Measurements from ENCODE around the gene RASAL2. TPM values are rescaled to one million over a fixed set of nuclear protein-coding genes. Genes with fewer than 3 reads are reported as not detected.
"Not testable (repeated sequence)": the region's sequence is repeated elsewhere in the genome, so short reads cannot be mapped to it uniquely, and the experiment has no call there.

Gene RASAL2
- total RNA-seq, 1 donor from 2014 or later, result 19.2 TPM

GRCh38 chr1:178071811-178072210 is 22.1 kb upstream of the RASAL2 start:
- ATAC-seq, result no peak

DNA sequence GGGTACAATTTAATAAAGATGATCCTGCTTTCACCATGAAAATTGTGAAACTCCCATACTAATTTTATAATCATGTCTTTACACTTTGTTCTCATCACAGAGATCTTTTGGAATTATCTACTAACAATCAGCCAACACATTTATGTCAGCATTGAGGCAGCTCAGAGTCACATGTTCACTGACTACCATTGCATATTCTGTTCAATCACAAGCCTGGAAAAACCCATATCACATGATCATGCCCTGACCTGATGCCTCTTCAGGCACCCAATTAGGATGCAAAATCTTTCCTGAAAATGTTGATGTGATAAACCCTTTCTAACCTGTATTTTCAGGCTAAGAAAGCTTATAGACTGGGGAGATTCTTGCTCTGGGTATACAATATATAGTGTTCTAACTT is 21.6 kb upstream of the RASAL2 start:
- no peak for ATAC-seq

GRCh38 chr1:178075333-178075732 is 18.6 kb upstream of the RASAL2 start:
- no peak for ATAC-seq

GRCh38 chr1:178076607-178077006 is 17.3 kb upstream of the RASAL2 start:
- ATAC-seq, result no peak

GRCh38 chr1:178077917-178078316 is 16.0 kb upstream of the RASAL2 start:
- ATAC-seq, result no peak

GRCh38 chr1:178086294-178086693 is 7.6 kb upstream of the RASAL2 start:
- ATAC-seq, result no peak

DNA sequence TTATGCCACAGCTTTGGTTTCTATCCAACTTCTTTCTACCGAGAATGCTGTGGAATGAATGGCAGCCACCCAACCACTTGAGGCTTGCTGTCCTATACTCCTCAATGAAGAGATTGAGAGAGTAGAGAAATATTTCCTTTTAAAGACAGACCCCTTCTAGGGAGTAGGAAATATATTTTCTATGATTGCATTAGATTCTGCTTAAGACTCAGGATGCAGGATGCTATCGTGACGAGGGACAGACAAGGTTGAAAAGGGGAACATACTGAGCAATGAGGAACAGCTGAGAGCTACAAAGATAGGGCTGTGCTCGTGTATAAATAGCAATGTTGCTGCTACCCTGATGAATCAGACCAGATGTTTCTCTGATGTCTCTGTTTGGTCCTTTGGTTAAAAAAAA is 7.1 kb upstream of the RASAL2 start:
- ATAC-seq, result no peak

- ATAC-seq, result peak; percentile 45
These were observed 5.3 kb upstream of the RASAL2 start for GRCh38 chr1:178088651-178089050.

DNA sequence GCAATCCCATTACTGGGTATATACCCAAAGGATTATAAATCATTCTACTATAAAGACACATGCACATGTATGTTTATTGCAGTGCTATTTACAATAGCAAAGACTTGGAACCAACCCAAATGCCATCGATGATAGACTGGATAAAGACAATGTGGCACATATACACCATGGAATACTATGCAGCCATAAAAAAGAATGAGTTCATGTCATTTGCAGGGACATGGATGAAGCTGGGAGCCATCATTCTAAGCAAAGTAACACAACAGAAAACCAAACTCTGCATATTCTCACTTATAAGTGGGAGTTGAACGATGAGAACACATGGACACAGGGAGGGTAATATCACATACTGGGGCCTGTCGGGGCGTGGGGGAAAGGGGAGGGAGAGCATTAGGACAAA is 2.5 kb upstream of the RASAL2 start:
- not testable (repeated sequence) for ATAC-seq

- no peak for ATAC-seq
These were observed 1.7 kb upstream of the RASAL2 start for GRCh38 chr1:178091986-178092745.

GRCh38 chr1:178092878-178093493 is 918 bp upstream of the RASAL2 start:
- peak; percentile 12 for ATAC-seq

- peak; percentile 96 for ATAC-seq
These were observed 382 bp upstream of the RASAL2 start for GRCh38 chr1:178093494-178093950.

DNA sequence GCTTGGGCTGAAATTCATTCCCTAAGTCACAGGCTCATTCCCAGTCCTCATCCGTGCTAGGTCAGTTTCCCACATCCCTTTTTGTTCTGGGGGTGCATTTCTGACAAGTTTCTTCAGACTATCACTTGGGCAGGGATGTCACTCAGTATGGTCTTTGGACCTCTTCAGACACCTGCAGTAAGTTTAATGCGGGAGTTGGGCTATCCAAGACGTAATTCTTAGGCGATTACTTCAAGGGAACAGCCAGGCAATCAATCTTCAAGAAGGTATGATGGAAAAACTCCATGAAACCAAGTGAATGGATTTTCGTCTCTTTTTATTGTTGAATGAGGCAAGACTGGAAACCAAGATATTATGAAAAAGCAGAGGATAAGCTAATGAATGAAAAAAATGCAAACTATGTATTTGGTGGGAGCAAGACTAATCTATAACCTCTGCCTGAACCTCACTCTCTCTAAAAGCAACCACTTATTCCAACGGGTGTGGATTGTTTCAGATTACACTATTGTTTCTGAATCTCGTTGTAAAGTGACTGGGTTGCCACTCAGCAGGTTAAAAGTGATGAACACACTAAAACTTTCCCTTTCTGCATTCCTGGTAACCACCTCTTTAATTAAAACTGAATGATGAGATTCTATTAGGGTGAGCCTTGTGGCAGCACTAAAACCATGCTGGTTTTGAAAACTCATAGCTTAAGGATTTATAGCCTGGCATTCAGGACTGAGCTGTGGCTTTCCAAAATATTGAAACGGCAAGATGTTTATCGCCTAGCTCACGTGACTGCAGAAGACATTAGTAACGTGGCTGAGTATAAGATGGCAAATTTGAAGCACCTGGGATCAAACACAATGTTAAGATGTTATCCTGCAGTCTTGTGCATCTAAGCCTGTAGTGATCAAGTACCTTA is 1.1 kb downstream of the RASAL2 start:
- no peak for ATAC-seq

- ATAC-seq, result no peak
These were observed 2.5 kb downstream of the RASAL2 start for GRCh38 chr1:178096421-178096820.

DNA sequence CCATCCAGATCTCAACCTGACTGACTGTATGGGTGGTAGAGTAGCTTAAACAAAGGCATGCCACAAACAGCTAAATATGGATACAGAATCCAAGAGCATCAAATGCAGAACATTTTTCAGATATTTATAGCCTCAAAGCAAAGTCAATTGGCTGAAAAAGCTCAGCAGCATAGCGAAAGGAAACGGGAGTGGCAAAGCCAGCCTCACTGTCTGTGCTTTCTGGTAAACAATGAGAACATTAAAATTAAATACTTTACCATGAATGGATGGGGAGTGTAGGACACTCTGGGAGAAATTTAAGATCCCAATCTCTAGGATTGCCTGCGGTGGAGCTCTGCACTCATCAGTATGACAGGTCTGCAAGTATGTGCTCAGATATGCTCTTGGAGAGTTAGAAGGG is 4.4 kb downstream of the RASAL2 start:
- ATAC-seq, result no peak

DNA sequence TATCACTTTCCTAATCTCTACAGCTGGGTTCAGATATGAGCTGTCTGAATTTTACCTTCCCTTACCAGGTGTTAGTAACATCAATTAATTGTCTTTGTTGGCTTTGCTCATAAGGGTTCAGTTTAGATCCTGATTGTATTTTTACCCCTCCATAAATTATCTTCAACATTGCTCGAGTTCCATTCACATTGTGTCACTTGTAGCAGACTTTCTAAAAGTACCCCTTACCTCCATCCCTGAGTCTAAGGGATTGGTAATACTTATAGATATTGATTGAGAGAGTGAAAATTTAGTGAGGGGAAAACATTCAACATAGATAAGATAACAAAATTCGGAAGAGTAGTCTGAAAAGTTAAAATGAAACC is 7.3 kb downstream of the RASAL2 start:
- ATAC-seq, result no peak

DNA sequence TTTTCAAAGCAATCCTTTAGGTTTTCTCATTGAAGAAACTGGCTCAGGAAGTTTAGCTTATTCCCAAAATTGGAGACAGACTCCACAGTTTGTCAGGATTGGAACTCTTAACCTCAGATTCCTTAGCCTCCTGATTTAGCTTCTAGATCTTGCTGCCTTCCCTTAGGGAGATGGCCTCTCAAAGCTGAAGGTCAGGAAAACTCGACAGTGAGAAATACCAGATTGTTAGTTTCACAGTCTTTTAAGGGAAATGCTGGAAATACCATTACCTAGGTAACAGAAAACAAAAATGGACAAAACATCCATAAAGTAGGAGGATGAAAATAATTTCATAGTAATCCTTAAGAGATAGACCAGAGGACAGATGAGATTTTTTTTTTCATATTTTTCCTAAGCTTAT is 7.8 kb downstream of the RASAL2 start:
- no peak for ATAC-seq

GRCh38 chr1:178102218-178102617 is 8.3 kb downstream of the RASAL2 start:
- ATAC-seq, result no peak

- no peak for ATAC-seq
These were observed 13.9 kb downstream of the RASAL2 start for GRCh38 chr1:178107823-178108222.

DNA sequence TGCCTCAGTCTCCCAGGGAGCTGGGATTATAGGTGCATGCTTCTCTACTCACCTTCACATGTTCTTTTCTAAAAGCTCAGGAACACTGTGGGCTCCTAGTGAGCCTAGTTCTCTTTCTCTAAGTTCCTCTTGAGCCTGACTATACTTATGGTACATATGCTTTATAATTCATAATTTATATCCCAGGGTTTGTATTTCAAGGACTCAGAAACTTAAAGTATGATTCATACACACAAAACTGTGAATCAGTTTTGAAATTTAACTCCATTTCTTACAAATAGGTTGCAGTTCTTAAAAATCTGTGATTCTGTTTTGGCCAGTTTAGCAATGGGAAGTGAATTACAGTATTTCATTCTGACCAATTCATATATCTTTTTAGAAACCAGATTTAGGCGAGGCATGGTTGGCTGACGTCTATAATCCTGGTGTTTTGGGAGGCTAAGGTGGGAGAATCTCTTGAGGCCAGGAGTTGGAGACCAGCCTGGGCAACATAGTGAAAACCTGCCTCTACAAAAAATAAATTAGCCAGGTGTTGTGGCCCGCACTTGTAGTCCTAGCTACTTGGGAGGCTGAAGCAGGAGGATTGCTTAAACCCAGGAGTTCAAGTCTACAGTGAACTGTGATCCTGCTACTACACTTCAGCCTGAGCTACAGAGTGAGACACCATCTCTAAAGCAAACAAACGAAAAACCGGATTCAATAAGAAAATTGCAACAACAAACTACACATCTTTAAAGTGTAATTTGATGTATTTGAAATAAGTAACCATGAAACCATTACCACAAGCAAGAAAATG is 15.6 kb downstream of the RASAL2 start:
- ATAC-seq, result no peak

- no peak for ATAC-seq
These were observed 21.4 kb downstream of the RASAL2 start for GRCh38 chr1:178115260-178115659.

GRCh38 chr1:178118524-178118923 is 24.6 kb downstream of the RASAL2 start:
- ATAC-seq, result no peak

DNA sequence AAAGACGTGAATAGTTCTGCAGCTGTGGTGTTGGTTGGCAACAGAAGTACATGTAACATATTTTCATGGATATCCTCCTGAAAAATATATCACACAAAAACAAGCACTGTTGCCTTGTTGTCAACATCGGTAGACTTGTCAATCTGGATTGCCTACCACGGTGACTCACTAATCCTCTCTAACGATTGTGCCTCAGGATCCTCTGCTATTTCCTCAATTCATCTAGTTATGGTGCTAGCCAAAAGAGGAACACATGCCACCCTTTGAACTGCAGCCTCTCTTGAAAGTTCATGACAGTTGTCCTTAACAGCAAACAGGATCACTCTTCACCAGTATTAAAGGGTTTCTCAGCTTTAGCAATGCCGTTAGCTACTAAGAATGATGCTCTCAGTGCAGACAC is 25.7 kb downstream of the RASAL2 start:
- ATAC-seq, result peak; percentile 96

Measured in esophagus mucosa (tissue), 1 donor.